Measurements from ENCODE around the gene OLFM1. TPM values are rescaled to one million over a fixed set of nuclear protein-coding genes. Genes with fewer than 3 reads are reported as not detected.

Gene OLFM1
- total RNA-seq, 6 experiments from 2014 or later, result 1.1 to 5.9 (median 3.5) TPM

DNA sequence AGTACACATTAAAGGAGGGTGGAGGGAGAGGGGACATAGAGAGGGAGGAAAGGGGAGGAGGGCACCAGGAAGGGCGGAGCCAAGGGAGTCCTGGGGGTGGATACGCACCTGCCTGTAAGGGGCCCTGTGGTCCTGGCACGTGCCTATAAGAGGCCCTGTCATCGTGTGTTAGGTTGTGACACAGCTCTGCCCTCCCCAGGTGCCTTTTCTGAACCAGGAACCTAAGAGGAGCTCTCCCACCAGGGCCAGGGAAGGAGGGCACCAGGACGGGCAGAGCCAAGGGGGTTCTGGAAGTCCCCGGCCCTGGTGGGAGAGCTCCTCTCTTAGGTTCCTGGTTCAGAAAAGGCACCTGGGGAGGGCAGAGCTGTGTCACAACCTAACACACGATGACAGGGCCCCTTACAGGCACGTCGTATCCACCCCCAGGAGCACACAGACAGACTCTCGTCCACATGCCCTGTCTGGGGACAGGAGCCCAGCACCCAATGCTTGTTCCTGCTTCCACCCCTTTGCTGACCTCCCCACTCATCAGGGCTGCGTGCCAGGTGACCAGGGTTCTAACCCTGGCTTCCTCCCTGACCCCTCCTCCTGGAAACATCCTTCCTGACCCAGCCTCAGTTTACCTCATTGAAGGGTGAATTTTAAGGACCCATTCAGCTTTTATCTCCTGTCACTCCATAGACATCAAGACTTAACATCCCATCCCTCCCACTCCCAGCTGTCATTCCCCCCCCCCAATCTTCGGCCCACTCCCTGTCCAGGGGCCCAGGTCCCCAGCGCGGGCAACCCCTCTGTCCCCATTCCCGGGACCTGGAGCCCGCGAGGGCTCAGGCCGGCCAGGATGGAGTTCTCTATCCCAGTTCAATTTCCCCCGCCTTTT is 12.9 kb upstream of the OLFM1 start:
- 29% methylated on average over 11 of the region's 19 CpGs for WGBS (ENCODE audit: insufficient coverage, low coverage, low lambda C conversion rate, missing lambda C conversion rate)
- no peak for ATAC-seq

DNA sequence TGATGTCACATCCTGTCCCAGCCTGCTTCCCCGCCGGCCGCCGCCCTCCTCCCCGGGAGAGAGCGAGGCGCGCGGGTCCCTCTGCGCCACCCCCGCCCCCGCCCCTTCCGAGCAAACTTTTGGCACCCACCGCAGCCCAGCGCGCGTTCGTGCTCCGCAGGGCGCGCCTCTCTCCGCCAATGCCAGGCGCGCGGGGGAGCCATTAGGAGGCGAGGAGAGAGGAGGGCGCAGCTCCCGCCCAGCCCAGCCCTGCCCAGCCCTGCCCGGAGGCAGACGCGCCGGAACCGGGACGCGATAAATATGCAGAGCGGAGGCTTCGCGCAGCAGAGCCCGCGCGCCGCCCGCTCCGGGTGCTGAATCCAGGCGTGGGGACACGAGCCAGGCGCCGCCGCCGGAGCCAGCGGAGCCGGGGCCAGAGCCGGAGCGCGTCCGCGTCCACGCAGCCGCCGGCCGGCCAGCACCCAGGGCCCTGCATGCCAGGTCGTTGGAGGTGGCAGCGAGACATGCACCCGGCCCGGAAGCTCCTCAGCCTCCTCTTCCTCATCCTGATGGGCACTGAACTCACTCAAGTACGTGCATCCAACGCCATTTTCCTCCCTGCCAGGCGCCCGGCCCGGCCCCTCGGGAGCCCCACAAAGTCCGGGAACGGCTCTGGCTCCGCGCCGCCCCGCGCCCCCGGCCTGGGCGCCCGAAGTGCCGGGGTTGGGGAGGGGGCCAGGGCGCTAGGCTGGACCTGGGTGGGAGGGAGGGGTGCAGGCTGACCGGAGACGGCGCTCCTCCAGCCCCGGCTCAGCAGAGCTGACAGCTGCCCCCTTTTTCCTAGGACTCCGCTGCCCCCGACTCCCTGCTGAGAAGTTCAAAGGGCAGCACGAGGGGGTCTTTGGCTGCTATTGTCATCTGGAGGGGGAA is 12.0 kb upstream of the OLFM1 start:
- no peak for TF ChIP-seq POLR2A (IDR thresholded peaks at IDR 0.05)
- TF ChIP-seq, protein P1, sequence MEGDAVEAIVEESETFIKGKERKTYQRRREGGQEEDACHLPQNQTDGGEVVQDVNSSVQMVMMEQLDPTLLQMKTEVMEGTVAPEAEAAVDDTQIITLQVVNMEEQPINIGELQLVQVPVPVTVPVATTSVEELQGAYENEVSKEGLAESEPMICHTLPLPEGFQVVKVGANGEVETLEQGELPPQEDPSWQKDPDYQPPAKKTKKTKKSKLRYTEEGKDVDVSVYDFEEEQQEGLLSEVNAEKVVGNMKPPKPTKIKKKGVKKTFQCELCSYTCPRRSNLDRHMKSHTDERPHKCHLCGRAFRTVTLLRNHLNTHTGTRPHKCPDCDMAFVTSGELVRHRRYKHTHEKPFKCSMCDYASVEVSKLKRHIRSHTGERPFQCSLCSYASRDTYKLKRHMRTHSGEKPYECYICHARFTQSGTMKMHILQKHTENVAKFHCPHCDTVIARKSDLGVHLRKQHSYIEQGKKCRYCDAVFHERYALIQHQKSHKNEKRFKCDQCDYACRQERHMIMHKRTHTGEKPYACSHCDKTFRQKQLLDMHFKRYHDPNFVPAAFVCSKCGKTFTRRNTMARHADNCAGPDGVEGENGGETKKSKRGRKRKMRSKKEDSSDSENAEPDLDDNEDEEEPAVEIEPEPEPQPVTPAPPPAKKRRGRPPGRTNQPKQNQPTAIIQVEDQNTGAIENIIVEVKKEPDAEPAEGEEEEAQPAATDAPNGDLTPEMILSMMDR (IDR thresholded peaks at IDR 0.05), result no peak
- ATAC-seq (peak; percentile 66 to 79 (median 73)), DNase-seq (peak in 2 of 3 donors; percentile 48 to 50)
- Histone ChIP-seq H3K4me1 (no peaks in the 10 kb centered on the region), H3K4me3 (peak overlapping the region; percentile 26 to 42 (median 34)), H3K27me3 (no peaks in the 10 kb centered on the region), H3K36me3 (no peaks in the 10 kb centered on the region), H3K9me3 (no peaks in the 10 kb centered on the region), H3K27ac (no peak overlapping the region)
- intact Hi-C loops (cut with DNase I), result no loop called here
- WGBS (ENCODE audit: insufficient coverage, low coverage, low lambda C conversion rate, missing lambda C conversion rate), result 3% methylated on average over 27 of the region's 90 CpGs

More for the DNA sequence above, 12.9 kb upstream of the OLFM1 start:
- Histone ChIP-seq H3K27ac (no peak overlapping the region), H3K4me3 (peak overlapping the region; percentile 26 to 42 (median 34)), H3K36me3 (no peaks in the 10 kb centered on the region), H3K4me1 (no peaks in the 10 kb centered on the region), H3K27me3 (no peaks in the 10 kb centered on the region), H3K9me3 (no peaks in the 10 kb centered on the region)
- intact Hi-C loops (cut with DNase I), result no loop called here
- TF ChIP-seq, protein P1 (IDR thresholded peaks at IDR 0.05), result no peak
- TF ChIP-seq POLR2A (IDR thresholded peaks at IDR 0.05), result no peak
- peak in 2 of 3 donors; percentile 9 to 38 for DNase-seq

DNA sequence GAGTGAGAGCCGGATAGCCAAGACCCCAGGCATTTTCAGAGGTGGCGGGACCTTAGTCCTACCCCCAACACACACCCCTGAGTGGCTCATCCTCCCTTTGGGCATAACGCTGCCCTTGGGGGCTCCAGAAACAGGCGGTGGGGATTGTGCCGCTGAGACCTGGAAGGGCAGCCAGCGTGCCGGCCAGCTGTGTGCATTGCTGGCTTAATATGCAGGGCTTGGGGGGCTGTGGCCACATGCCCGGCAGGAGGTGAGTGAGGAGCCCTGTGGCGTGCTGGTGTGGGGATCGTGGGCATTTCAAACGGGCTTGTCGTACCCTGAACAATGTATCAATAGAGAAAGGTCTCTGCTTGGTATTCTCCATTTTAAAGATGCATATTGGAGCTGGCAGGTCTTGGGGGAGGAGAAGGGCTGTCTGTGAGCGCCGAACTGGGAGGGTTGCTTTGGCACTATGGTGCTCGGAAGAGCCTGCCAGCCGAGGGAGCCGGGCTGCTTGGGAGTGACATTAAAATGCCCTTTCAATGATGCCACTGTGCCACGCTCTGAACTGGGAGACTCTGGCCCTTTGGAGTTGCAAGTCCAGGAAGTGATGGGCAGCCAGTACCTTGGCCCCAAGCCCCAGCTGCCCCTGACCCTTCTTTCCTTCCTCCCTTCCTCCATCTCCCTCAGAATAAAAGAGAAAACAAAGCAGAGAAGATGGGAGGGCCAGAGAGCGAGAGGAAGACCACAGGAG is 11.2 kb upstream of the OLFM1 start:
- H3K9me3 ChIP-seq, result no peaks in the 10 kb centered on the region
- no peaks in the 10 kb centered on the region for H3K27me3 ChIP-seq
- no peaks in the 10 kb centered on the region for H3K4me1 ChIP-seq
- no peak overlapping the region for H3K4me3 ChIP-seq
- intact Hi-C loops (cut with DNase I), result no loop called here
- ATAC-seq (no peak), DNase-seq (peak in 1 of 3 donors; percentile 37)
- no peaks in the 10 kb centered on the region for H3K36me3 ChIP-seq
- WGBS (ENCODE audit: insufficient coverage, low coverage, low lambda C conversion rate, missing lambda C conversion rate), result 31% methylated on average over 5 of the region's 19 CpGs
- TF ChIP-seq POLR2A (IDR thresholded peaks at IDR 0.05), result no peak
- TF ChIP-seq, protein P1 (IDR thresholded peaks at IDR 0.05), result no peak
- no peak overlapping the region for H3K27ac ChIP-seq

DNA sequence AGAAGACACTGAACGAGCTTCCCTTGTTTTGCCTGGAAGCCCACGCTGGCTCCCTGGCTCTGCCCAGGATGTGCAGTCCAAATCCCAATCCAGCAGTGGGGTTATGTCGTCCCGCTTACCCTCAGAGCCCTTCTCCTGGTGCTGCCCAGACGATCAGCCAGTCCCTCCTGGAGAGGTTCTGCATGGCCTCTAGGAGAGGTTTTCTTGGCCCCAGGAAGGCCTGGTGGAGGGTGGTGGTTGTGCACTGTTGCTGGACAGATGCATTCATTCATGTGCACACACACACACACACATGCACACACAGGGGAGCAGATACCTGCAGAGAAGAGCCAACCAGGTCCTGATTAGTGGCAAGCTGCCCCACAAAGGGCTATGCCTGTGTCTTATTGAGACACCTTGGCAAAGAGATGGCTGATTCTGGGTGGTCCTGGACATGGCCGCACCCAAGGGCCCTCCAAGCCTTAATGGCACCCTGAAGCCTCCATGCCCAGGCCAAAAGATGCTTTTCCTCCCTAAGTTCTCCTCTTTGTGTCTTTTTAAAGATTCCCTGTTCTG is 10.5 kb upstream of the OLFM1 start:
- peak in 1 of 3 donors; percentile 19 for DNase-seq

More for the DNA sequence above, 10.5 kb upstream of the OLFM1 start:
- intact Hi-C loops (cut with DNase I), result no loop called here
- Histone ChIP-seq H3K4me1 (no peaks in the 10 kb centered on the region), H3K9me3 (no peaks in the 10 kb centered on the region), H3K27me3 (no peaks in the 10 kb centered on the region), H3K4me3 (no peak overlapping the region), H3K36me3 (no peaks in the 10 kb centered on the region), H3K27ac (no peak overlapping the region)
- ATAC-seq, result no peak
- TF ChIP-seq POLR2A (IDR thresholded peaks at IDR 0.05), result no peak
- TF ChIP-seq, protein P1 (IDR thresholded peaks at IDR 0.05), result no peak
- WGBS (ENCODE audit: insufficient coverage, low coverage, low lambda C conversion rate, missing lambda C conversion rate), result 33% methylated on average over 1 of the region's 6 CpGs

Measured in right lobe of liver (tissue), 6 donors.